ENCODE measurements around the gene GNS.

DNA sequence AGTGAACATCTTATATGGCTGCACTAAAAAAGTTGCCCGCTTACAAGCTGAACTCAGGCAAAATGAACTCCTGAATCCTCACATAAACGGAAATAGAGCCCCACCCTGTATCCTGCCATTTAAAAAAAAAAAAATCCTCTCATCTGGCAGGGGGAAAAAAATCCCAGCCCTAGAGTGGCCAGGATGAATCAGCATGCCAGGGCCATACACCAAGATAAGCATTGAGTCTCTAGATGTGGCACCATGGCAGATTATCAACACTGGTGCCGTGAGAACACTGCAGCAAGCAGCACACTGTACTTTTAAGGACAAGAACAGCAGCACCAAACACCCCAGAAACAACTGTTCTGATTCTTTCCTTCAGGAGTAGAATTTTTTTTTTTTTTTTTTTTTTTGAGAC is 83.4 kb downstream of the GNS start:
- TF ChIP-seq, protein P1, sequence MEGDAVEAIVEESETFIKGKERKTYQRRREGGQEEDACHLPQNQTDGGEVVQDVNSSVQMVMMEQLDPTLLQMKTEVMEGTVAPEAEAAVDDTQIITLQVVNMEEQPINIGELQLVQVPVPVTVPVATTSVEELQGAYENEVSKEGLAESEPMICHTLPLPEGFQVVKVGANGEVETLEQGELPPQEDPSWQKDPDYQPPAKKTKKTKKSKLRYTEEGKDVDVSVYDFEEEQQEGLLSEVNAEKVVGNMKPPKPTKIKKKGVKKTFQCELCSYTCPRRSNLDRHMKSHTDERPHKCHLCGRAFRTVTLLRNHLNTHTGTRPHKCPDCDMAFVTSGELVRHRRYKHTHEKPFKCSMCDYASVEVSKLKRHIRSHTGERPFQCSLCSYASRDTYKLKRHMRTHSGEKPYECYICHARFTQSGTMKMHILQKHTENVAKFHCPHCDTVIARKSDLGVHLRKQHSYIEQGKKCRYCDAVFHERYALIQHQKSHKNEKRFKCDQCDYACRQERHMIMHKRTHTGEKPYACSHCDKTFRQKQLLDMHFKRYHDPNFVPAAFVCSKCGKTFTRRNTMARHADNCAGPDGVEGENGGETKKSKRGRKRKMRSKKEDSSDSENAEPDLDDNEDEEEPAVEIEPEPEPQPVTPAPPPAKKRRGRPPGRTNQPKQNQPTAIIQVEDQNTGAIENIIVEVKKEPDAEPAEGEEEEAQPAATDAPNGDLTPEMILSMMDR (CRISPR knock-in tag; IDR thresholded peaks at IDR 0.05) = no peak
- TF ChIP-seq ZFP1 (CRISPR knock-in tag; IDR thresholded peaks at IDR 0.05) (no peak), MXD4 (CRISPR knock-in tag; IDR thresholded peaks at IDR 0.05) (no peak), CREM (IDR thresholded peaks at IDR 0.05) (no peak), CREM (CRISPR knock-in tag; IDR thresholded peaks at IDR 0.05) (no peak), POLR2AphosphoS5 (IDR thresholded peaks at IDR 0.05; ENCODE audit: low read depth, low read length) (no peak), ZNF883 (CRISPR knock-in tag; IDR thresholded peaks at IDR 0.05; ENCODE audit: not compliant biosample characterization) (no peak), SIN3A (IDR thresholded peaks at IDR 0.05; ENCODE audit: borderline replicate concordance, low read depth, low read length) (no peak), HMG20A (CRISPR knock-in tag; IDR thresholded peaks at IDR 0.05; ENCODE audit: borderline replicate concordance) (no peak), ZNF205 (CRISPR knock-in tag; IDR thresholded peaks at IDR 0.05) (no peak), ZNF12 (CRISPR knock-in tag; IDR thresholded peaks at IDR 0.05) (no peak), TBP (CRISPR knock-in tag; IDR thresholded peaks at IDR 0.05) (no peak), TAF15 (IDR thresholded peaks at IDR 0.05; ENCODE audit: low read depth, low read length, poor library complexity, severe bottlenecking) (no peak)
- TF ChIP-seq, protein P2, sequence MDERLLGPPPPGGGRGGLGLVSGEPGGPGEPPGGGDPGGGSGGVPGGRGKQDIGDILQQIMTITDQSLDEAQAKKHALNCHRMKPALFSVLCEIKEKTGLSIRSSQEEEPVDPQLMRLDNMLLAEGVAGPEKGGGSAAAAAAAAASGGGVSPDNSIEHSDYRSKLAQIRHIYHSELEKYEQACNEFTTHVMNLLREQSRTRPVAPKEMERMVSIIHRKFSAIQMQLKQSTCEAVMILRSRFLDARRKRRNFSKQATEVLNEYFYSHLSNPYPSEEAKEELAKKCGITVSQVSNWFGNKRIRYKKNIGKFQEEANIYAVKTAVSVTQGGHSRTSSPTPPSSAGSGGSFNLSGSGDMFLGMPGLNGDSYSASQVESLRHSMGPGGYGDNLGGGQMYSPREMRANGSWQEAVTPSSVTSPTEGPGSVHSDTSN (CRISPR knock-in tag; IDR thresholded peaks at IDR 0.05) = no peak

All from HepG2 (cell line).